Cerebellar nuclear complex (tissue), 1 donor: Measurements from ENCODE around the gene ERG.

Experiments used
- DNase-seq, 2 experiments: peaks; one replicate each; lab custom pipeline; 2025; lab: John Stamatoyannopoulos, UW

Gene ERG

DNA sequence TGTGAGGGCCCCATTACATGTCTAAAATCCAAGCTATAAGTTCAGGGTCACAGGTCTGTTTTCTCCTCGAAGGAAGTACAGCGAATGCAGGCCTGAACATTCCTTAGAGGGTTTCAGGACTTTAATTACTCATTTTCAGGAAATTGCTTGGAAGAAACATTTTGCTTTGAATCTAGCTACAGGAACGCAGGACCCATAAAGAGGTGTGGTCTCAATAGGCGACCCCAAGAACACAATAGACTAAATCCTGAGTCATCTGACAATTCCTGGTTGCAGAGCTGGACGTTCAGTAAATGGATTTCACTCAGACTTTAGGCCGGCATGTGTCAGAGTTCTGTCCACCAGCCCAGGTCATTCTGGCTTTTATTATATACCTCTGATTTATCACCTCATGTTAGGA is 1.0 kb upstream of the ERG start:
- no peak for DNase-seq

DNA sequence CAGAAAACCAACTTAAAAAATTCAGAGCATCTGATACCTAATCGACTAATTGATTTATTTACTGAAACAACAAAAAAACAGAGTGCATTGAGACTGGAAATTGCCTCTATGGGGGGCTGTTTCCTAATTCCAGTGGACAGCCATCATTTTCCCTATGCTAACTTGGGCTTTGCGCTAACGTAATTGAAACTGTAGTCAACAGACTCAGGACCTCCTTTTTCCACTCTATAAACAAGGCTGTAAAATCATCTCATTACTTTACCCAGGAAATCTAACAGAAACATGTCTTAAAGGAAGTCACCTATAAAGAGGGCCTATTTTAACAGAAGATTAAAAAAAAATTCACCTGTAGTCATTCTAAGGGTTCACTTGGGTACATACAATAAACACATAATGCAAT is 2.1 kb downstream of the ERG start:
- no peak for DNase-seq

DNA sequence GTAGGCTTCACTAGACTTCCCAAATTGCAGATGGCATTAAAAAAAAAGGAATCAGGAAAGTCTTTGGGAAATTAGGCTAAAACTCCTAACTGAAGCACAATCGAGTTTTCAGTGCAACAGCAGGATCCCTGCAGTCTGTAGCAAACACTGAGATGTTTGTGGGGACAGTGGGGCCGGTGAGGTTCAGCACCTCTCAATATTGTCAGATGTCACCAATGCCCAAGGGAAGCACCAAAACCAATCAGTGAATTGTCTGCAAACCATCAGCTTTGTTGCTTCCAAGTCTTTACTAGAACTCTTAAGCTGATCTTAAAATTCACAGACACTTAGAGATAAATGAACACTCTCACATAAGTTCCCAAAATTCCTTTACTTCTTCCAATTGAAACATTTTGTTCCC is 2.6 kb downstream of the ERG start:
- no peak for DNase-seq

DNA sequence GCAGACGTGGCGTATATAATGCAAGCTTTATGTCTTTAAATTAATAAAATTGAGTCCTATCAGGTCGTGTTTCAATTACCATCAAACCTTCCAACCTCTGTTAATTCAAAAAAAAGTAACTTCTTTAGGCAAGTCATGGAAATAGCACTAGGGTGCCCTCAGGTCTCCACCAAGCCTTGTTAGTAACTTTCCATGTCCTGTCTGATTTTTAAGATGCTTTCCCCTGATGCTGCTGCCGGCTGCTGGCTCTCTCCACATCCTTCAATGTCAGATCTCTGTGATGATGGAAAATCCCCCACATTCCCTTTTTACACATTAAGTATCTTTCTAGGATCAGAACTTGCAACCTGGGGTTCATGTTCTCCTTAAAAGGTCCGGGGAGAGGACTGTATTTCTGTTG is 3.0 kb downstream of the ERG start:
- DNase-seq = no peak

DNA sequence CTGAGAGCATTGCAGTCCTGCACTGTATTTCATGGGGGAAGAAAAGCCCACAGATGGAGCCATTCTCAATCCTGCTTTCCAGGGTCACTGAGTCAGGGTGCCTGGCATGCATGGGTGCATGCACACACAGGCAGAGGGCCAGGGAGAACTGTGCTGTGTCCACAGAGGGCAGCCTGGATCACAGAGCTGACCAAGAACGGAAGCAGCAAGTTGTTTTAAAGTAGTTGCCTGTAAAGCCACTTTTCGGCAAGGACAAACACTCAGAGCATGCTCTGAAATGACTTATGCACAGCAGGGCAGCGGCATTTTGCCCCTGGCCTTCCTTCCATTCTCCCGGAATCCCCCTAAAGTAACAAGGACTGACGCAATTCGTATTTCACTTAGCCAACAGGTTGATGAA is 3.6 kb downstream of the ERG start:
- no peak for DNase-seq

DNA sequence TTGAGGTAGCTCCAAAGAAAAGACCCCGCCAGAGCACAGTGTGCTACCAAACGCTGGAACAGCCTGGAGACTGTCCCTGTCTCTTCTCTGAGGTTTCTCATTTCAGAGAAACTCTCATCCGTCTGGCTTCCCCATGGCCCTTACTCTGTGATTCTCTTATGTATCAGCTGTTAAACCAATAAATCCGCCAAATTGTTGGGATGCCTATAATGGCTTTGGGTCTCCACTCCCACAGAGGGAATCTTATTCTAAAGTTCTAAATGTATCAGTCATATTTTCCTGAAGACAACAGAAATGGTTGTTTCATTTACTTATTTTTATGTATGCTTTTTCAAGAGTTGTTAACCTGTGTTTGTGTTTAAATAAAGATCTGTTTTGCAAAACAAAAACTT is 4.0 kb downstream of the ERG start:
- no peak for DNase-seq

DNA sequence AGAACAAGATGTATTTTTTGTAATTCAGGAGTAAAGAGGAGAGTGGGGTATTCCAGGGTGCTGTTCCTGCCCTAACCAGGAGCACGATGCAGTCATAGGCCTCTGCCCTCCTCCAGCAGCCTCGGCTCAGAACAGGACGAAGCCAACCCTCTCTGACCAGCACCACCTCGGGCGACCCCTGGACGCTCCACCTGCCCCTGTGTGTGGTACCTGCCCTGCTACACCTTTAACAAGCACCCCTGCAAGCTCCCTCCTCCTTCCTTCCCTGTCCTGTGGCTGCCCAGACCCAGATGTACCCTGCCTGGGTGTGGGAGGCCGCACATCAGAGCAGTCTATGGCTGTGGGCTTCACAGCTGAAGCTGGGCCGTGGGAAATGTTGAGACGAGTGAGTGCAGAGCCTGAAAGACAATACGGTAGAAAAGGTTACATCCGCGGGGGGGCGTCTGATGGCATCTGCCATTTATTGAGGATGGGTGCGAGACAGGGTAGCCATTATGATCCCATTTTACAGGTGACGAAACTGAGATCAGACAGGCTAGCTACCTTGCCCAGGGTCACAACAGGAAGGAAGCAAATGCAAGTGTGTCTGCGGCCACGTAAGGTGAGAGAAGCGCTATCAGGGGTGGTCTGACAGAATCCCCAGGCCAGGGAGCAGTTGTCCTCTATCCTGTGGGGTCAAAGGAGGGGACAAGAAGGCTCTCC is 4.6 kb downstream of the ERG start:
- DNase-seq = no peak

DNA sequence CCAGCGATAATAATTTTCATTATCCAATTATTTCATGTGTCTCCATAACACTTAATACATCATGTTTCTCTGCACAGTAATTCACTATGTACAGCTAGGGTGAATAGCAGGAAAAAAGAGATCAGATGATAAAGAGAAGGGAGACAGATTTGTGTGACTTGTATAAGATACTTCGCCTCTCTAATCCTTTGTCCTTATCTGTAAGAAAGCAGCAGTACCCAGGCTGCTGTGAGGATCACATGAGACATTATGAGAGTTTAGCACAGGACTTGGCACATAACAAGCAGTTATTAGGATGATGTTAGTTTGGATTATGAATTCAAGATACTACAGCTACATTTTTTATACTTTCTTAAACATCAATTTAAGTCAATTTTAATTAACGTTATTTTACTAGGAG is 6.3 kb downstream of the ERG start:
- no peak for DNase-seq

DNA sequence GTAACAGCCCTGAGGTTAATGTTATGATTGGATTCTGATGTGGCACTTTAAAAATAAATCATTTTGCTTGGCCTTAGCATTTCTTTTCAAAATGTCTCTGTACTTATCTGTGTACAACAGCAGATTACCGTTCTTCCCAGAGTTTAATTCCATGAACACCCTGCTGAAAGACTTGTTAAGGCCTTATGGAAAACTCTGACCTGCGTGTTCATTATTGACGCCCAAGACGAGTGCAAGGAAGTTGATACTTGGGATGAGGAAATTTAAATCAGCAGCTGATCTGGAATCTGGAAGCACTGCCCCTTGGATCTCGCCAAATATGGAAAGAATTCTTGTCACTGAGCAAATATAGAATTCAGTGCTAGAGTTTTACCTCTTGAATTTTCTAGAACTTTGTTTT is 6.7 kb downstream of the ERG start:
- DNase-seq = no peak

DNA sequence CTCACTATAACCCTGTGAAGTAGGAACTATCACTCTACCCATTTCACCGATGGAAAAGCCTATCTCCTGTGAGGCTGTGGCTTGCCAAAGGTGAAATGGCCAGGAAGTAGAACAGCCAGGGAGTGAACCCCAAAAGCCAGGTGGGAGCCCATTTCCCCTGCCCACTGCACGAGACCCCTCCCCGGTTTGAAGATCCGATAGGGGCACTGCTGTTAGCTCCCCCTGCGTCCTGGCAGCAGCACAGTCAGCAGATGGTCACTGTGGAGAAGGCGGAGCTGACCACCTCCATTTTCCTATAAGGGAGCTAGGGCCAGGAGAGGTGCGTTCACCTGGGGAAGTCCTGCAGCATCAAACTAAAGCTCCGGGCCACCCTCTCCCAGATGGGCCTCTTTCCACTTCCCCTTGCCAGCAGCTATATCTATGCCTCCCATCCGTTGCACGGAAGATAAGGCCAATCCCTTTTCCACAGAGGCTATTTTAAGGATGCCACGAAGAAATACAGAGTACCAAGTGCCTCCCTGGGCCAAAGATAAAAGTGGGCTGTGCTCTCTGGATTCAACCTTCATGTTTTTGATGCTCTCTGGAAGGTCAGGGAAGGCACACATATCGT is 7.8 kb downstream of the ERG start:
- no peak for DNase-seq

DNA sequence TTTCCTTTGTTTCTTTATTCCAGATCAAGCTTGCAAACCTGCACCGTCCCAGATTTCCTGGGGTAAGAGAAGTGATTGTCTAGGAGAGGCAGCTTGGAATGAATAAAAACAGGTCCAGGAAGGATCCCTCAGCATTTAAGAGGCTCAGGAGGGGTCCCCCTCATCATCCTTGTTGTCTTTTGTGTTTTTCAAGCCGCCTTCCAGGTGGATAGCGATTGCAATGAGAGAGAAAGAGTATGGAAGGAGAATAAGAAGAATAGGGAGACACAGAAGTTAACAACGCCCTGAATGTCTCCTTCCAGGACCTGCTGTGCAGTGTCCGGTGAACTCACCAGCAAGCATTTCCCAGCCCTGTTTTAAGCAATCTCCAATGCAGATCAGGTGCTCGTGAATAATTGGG is 8.5 kb downstream of the ERG start:
- no peak for DNase-seq

DNA sequence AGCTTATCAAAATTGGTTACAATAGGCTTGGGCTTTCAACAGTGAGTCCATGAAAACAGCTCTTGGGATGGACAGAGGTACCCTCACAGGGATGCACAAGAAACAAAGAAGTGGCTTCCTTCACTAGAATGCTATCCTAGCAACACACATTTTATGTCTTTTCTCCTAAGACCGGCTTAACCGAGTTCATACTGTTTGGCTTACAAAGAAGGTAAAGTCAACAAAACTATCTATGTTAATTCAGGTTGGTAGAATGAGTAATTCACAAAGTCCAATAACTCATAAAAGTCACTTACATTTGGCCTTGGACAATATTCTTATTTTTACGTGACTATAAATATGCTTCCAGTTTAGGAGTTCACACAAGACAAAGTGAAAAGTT is 9.0 kb downstream of the ERG start:
- no peak for DNase-seq

DNA sequence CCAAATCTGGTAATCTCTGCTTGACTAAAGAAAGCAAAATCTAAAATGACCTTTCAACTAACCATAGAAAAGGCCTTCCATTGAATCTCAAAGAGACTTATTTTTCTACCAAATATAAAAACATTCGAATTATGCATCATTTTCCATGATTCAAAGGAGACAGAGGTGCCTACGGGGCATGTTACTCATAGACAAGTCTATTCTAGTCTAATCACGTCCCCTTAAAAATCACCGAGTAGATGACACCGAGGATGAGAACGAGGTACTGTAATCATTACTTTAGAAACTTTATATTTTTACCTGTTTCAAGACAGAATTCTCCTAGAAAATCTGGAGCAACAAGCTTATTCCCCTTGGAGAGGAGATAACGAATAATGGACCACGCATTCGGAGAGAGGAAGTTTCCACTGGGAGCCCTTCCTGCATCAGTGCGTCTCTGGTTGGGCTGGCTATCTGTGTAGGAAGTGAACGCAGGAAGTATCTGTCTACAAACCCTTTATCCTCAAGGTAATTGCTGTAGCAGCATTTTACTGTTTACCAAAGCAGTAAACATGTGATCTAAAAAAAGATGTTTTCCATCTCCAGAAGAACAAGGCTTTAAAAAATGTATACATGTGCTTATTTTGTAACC is 9.5 kb downstream of the ERG start:
- no peak for DNase-seq

DNA sequence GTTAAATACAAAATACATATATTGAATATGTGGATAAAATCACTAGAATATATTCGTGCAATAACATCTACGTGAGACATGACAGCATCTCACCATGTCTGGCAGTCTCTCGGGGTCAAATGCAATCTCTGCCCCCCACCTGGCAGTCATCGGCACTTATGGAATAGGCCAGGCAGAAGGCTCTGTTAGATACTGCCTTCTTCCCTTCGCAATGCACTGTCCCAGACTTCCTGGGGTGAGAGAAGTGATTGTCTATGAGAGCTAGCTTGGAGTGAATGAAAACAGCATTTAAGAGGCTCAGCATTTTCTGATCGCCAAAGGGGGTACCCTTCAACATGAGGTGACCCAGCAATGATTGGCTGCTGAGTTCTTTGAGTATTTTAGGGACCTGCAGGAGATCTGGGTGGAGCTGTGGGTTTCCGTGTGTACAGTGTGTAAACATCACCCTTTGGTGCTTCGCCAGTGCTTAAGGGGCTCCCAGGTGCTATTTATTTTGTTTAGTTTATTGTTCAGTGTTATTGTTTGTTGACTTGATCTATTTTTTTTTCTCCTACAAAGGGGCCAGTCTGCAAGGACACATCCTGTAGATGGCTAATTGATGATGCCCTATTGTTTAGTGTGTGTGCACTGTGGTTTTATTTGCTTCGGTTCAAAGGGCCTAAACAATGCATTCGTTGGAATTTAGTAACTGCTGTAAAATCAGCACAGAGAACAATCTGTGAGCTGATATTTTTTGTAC is 10.2 kb downstream of the ERG start:
- no peak for DNase-seq

DNA sequence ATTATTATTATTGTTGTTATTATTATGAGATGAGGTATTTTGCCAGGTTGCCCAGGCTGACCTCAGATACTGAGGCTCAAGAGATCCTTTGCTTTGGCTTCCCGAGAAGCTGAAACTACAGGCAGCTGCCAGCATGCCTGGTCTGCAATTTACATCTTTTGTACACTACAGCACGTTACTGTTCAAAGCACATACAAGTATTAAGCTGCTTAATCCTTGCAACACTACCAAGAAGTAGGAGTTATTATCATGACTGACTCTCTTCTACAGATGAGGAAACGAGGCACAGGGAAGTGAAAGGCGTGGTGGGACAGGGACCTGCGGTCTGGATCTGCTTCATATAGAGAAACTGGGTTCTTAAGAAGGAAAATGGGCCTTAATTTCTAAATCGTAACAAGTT is 11.6 kb downstream of the ERG start:
- no peak for DNase-seq

DNA sequence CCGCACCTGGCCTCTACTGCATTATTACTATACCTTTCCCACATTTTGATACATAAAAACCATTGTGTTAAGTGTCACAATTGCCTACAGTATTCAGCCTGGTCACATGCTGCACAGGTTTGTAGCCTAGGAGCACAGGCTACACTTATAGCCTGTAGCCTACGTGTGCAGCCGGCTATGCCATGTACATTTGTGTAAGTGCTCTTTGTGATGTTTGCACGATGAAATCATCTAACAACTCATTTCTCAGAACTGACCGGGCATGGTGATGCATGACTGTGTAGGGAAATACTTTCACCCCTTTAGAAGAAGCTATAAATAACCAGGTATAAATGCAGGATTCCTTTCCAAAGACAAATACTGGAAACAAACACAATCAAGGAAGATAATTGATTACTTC is 12.1 kb downstream of the ERG start:
- no peak for DNase-seq

DNA sequence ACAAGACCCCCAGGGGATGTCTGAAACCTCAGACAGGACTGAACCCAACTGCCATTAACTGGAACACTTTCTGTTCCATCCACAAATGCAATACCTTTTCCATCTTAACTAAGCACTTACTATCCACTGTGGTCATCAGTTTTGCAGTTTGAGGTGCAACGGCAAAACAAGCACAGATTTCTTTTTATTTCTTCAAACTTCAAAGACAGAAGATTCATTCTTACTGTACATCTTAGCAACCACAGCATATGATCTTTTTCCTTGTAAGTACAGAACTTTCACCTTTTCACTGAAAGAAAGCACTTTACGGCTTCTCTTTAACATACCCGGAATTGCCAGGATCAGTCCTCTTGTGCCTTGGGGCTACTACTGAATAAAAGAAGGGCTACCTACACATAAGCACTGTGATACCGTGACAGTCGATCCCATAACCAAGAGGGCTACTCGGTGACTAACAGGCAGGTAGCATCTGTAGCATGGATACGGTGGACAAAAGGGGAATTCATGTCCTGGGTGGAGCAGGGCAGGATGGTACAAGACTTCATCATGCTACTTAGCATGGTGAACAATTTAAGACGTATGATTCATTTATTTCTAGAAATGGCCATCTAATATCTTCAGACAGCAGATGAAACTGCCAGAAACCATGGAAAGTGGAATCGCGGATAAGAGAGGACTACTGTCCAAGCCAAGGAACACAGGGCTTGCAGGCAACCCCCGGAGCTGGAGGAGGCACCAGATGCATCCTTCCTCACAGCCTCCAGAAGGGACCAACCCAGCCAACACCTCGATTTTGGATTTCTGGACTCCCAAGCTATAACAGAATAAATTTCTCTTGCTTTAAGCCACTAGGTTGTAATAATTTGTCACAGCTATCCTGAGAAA is 18.4 kb downstream of the ERG start:
- no peak for DNase-seq

DNA sequence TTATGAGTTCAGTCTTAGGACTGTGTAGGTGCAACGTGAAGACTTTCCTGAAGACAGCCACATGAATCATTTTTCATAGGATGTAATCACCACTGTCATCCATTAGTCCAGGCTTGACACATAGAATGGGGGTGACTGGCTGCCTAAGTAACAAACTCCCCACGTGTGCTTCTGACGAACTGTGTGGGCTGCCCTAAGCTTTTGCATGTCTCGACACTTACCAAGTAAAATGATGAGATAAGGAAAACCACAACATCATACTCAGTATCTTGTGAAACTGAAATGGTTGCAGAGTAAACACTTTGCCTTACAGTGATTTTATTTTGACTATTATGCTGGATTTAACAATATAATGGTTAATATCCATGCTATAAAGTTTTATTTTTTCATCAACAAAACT is 19.5 kb downstream of the ERG start:
- DNase-seq = no peak

DNA sequence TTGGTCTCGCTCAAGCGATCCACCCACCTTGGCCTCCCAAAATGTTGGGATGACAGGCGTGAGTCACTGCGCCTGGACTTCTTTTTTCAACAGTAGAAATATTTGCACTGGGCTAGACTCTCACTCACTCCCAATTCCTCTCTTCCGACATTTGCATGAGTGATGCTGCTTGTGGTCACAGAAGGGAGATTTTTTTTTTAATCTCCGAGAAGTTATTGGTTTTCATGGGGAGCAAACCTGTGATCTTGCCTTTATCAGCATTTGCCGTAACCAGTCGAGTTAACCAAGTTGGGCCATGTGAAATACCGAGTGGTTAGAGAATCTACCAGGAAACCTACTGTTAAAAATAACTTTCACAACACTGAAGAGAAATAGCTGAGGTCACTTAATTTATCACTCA is 21.1 kb downstream of the ERG start:
- DNase-seq = no peak

DNA sequence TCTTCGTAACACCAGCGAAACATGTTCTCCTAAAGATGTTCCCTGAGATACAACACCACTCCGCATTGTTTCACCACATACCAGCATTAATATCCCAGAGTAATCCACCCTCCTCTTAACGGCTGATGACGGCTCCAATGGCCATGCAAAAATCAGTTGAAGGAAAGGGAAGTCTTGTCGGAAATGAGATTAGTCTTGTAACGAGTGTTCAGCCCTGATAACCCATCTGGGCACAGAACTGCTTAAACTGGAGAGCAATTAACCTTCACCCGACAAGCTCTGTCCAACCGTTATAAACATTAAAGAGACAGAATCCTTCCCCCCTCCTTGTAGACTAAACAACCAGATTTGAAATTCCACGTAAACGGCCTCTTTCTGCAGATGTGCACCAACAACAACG is 21.9 kb downstream of the ERG start:
- no peak for DNase-seq

DNA sequence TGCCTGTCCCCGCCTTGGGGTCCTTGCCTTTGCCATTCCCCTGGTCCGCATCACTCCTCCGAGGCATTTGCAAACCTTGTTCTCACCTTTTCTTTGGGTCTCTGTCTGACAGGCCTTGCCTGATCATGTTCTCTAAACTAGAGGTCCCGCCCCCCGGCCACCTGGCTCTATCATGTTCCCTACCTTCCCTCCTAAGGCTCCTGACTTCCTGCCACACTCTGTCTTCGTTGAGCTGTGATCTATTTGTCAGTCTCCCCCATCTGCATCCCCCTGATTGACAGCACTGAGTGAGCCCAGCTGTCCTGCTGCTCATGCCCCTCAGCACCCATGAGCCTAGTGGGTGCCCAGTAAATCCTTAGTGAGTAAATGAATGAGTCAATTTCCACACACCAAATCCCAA is 22.8 kb downstream of the ERG start:
- no peak for DNase-seq

DNA sequence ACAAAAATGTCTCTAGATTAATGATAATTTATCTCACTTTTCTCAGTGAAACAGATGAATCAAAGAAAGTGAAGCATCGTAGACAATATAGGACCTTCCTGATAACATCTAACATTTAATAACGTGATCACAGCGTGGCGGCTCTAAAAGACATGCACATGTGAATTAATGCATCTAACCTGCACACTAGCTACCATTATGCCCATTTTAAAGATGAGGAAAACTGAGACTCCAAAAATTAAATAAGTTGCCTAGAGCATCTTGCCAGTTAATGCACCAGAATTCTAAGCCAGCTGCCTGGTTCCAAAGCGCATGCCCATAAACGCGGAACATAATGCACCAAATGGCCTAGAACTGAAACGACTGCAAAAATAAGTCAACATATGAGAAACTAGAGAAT is 23.5 kb downstream of the ERG start:
- DNase-seq = no peak
